H1 (cell line): Measurements from ENCODE around the gene SLC13A3. TPM values are rescaled to one million over a fixed set of nuclear protein-coding genes. Genes with fewer than 3 reads are reported as not detected.

Source experiments
- CTCF ChIA-PET: fragments of 300-600 bp; sonication (Branson Sonifier 250); formaldehyde crosslinking; loops from one replicate; lab custom pipeline; 2021; ENCODE audit not compliant: partially characterized antibody; lab: Charles Lee
- POLR2A ChIA-PET: fragments of 300-600 bp; sonication (Branson Sonifier 250); formaldehyde crosslinking; loops from one replicate; lab custom pipeline; 2021; ENCODE audit warnings: inconsistent platforms; ENCODE audit not compliant: partially characterized antibody; lab: Charles Lee
- DNase-seq, 2 experiments: peaks; one replicate each; pipeline versions ENCODE4 v3.0.0 to v3.0.0-alpha.2; 2010 to 2022; ENCODE audit warnings: low spot score in 2 of 2, low read depth in 1 of 2, mixed read lengths in 1 of 2
- FAIRE-seq: peaks from 2 replicates; lab custom pipeline; 2011; peaks lifted over from hg19 to GRCh38; lab: Jason Lieb, UNC
- H2AFZ ChIP-seq: 2 replicates; pipeline ENCODE4 v1.8.1; 2012; ENCODE audit warnings: low read length, inconsistent platforms
- H2AK5ac ChIP-seq: 2 replicates; pipeline ENCODE4 v1.6.1; 2013; ENCODE audit warnings: low read depth, low read length
- H2BK120ac ChIP-seq: replicated peaks from 2 replicates; pipeline ENCODE3; 2013; ENCODE audit warnings: low read depth, low read length, inconsistent platforms
- H2BK12ac ChIP-seq: 2 replicates; pipeline ENCODE4 v1.6.1; 2013; ENCODE audit warnings: low read depth, low read length
- H2BK15ac ChIP-seq: 2 replicates; pipeline ENCODE4 v1.6.1; 2013; ENCODE audit warnings: low read length
- H2BK20ac ChIP-seq: 2 replicates; pipeline ENCODE4 v1.6.1; 2013; ENCODE audit warnings: low read length
- H2BK5ac ChIP-seq: 2 replicates; pipeline ENCODE4 v1.6.1; 2013; ENCODE audit warnings: low read depth, low read length
- H3K14ac ChIP-seq: 2 replicates; pipeline ENCODE4 v1.6.1; 2013; ENCODE audit warnings: inconsistent platforms; ENCODE audit not compliant: insufficient read length
- H3K18ac ChIP-seq: 2 replicates; pipeline ENCODE4 v1.6.1; 2013; ENCODE audit warnings: low read length; ENCODE audit errors: extremely low read depth
- H3K23ac ChIP-seq: 2 replicates; pipeline ENCODE4 v1.6.1; 2013; ENCODE audit warnings: inconsistent platforms; ENCODE audit not compliant: insufficient read length
- H3K23me2 ChIP-seq: 2 replicates; pipeline ENCODE4 v1.6.1; 2013; ENCODE audit warnings: low read depth, low read length
- H3K27ac ChIP-seq: 2 replicates; pipeline ENCODE4 v1.6.1; 2011; ENCODE audit warnings: low read depth, low read length, inconsistent platforms
- H3K27me3 ChIP-seq, 4 experiments: replicated peaks in 1 of 4; 1 replicate in 1 of 4; 2 replicates in 3 of 4; pipeline versions ENCODE4 v1.6.1 to v1.8.1; 2011 to 2013; ENCODE audit warnings: low read length in 3 of 4, mild to moderate bottlenecking in 3 of 4, inconsistent platforms in 2 of 4, mixed read lengths in 2 of 4, moderate library complexity in 1 of 4; ENCODE audit not compliant: control insufficient read depth in 3 of 4, insufficient read depth in 3 of 4; ENCODE audit errors: extremely low read depth in 1 of 4
- H3K36me3 ChIP-seq, 4 experiments: 2 replicates each; pipeline versions ENCODE4 v1.6.1 to v1.8.1; 2011 to 2013; ENCODE audit warnings: mild to moderate bottlenecking in 4 of 4, low read length in 3 of 4, moderate library complexity in 2 of 4, control low read depth in 1 of 4, inconsistent platforms in 1 of 4; ENCODE audit not compliant: insufficient read depth in 4 of 4, control insufficient read depth in 2 of 4
- H3K4ac ChIP-seq: replicated peaks from 2 replicates; pipeline ENCODE3; 2013; ENCODE audit warnings: low read length, low read depth, mixed read lengths, inconsistent platforms; ENCODE audit not compliant: insufficient read length
- H3K4me1 ChIP-seq, 4 experiments: replicated peaks in 1 of 4; 1 replicate in 1 of 4; 2 replicates in 3 of 4; pipeline versions ENCODE4 v1.6.1 to v1.8.1; 2011 to 2013; ENCODE audit warnings: low read length in 3 of 4, inconsistent platforms in 2 of 4, mixed read lengths in 1 of 4; ENCODE audit not compliant: insufficient read depth in 4 of 4, control insufficient read depth in 3 of 4
- H3K4me2 ChIP-seq, 2 experiments: 2 replicates each; pipeline versions ENCODE4 v1.6.1 to v1.8.1; 2011 to 2013; ENCODE audit warnings: low read depth in 2 of 2, low read length in 2 of 2, control low read depth in 1 of 2, inconsistent platforms in 1 of 2, mild to moderate bottlenecking in 1 of 2; ENCODE audit not compliant: insufficient read depth in 1 of 2
- H3K4me3 ChIP-seq, 4 experiments: fragments of 200-600, 300-600 bp in 1 of 4; sonication (generic), shearing (Covaris generic), sonication (Bioruptor Twin) in 1 of 4; 2 replicates each; pipeline versions ENCODE4 v1.5.1 to v1.8.1; 2011 to 2016; ENCODE audit warnings: low read length in 4 of 4, low read depth in 3 of 4, control low read depth in 2 of 4, inconsistent platforms in 2 of 4, mild to moderate bottlenecking in 2 of 4, mixed read lengths in 1 of 4, moderate library complexity in 1 of 4; ENCODE audit not compliant: insufficient read depth in 2 of 4; ENCODE audit errors: extremely low read depth in 1 of 4
- H3K56ac ChIP-seq: replicated peaks from 2 replicates; pipeline ENCODE3; 2013; ENCODE audit warnings: low read depth, mild to moderate bottlenecking, mixed read lengths, low read length, inconsistent platforms; ENCODE audit not compliant: insufficient read length
- H3K79me1 ChIP-seq: 2 replicates; pipeline ENCODE4 v1.6.1; 2013; ENCODE audit warnings: low read depth, low read length, control low read depth
- H3K79me2 ChIP-seq, 2 experiments: 2 replicates each; pipeline versions ENCODE4 v1.6.1 to v1.8.1; 2012 to 2013; ENCODE audit warnings: low read length in 2 of 2, mild to moderate bottlenecking in 2 of 2, inconsistent platforms in 1 of 2; ENCODE audit not compliant: insufficient read depth in 2 of 2, control insufficient read depth in 1 of 2
- H3K9ac ChIP-seq, 4 experiments: replicated peaks in 1 of 4; 1 replicate in 1 of 4; 2 replicates in 3 of 4; pipeline versions ENCODE4 v1.6.1 to v1.8.1; 2011 to 2013; ENCODE audit warnings: low read depth in 3 of 4, low read length in 3 of 4, control low read depth in 2 of 4, mild to moderate bottlenecking in 2 of 4, moderate library complexity in 2 of 4, inconsistent platforms in 1 of 4; ENCODE audit errors: extremely low read depth in 1 of 4
- H3K9me3 ChIP-seq, 2 experiments: 2 replicates each; pipeline versions ENCODE4 v1.6.1 to v1.8.1; 2012 to 2013; ENCODE audit warnings: mild to moderate bottlenecking in 2 of 2, moderate library complexity in 2 of 2, control low read depth in 1 of 2, inconsistent platforms in 1 of 2, low read depth in 1 of 2, low read length in 1 of 2, mixed read lengths in 1 of 2; ENCODE audit not compliant: insufficient read depth in 2 of 2
- H4K20me1 ChIP-seq, 2 experiments: replicated peaks in 1 of 2; 2 replicates each; pipeline versions ENCODE3 to v1.8.1; 2011 to 2013; ENCODE audit warnings: inconsistent platforms in 2 of 2, low read length in 2 of 2, mild to moderate bottlenecking in 1 of 2; ENCODE audit not compliant: insufficient read depth in 2 of 2, control insufficient read depth in 1 of 2
- H4K5ac ChIP-seq: 2 replicates; pipeline ENCODE4 v1.6.1; 2013; ENCODE audit warnings: low read length, low read depth, mixed read lengths, inconsistent platforms; ENCODE audit not compliant: insufficient read length
- H4K8ac ChIP-seq: 2 replicates; pipeline ENCODE4 v1.8.0; 2013; ENCODE audit warnings: mild to moderate bottlenecking, moderate library complexity, low read length, inconsistent platforms; ENCODE audit not compliant: insufficient read depth; ENCODE audit errors: extremely low read depth
- H4K91ac ChIP-seq: replicated peaks from 2 replicates; pipeline ENCODE3; 2013; ENCODE audit warnings: low read length, mixed read lengths, inconsistent platforms; ENCODE audit not compliant: insufficient read length
- CHD1 ChIP-seq: IDR thresholded peaks from 2 replicates; pipeline ENCODE4 v1.6.1; 2012; ENCODE audit warnings: low read depth, low read length, improper control_type of control experiment
- EGR1 ChIP-seq: IDR thresholded peaks from 2 replicates; pipeline ENCODE4 v1.6.1; 2011; ENCODE audit warnings: low read depth, low read length, borderline replicate concordance
- RBBP5 ChIP-seq: IDR thresholded peaks from 2 replicates; pipeline ENCODE4 v1.7.1; 2012; ENCODE audit warnings: low read depth, mild to moderate bottlenecking, inconsistent platforms, low read length, moderate library complexity, borderline replicate concordance
- SIN3A ChIP-seq, 2 experiments: IDR thresholded peaks in 1 of 2; conservative IDR thresholded peaks in 1 of 2; 2 replicates each; pipeline ENCODE4 v1.6.1; 2011 to 2012; ENCODE audit warnings: low read length in 2 of 2, improper control_type of control experiment in 1 of 2, low read depth in 1 of 2, mild to moderate bottlenecking in 1 of 2
- SP2 ChIP-seq: IDR thresholded peaks from 2 replicates; pipeline ENCODE4 v1.6.1; 2012; ENCODE audit warnings: mild to moderate bottlenecking, low read length, inconsistent platforms
- TAF7 ChIP-seq: optimal IDR thresholded peaks from 2 replicates; pipeline ENCODE3; 2011; ENCODE audit warnings: low read depth, mild to moderate bottlenecking, inconsistent platforms, low read length, moderate library complexity, borderline replicate concordance
- TBP ChIP-seq: IDR thresholded peaks from 2 replicates; pipeline ENCODE4 v1.6.1; 2011; ENCODE audit warnings: low read depth, low read length, improper control_type of control experiment
- WGBS, 2 experiments: shearing (Covaris generic) in 1 of 2; methylation state at CpG; one replicate each; pipeline versions ENCODE4 v1.1.6 to v1.1.7; 2013 to 2015; ENCODE audit warnings: low lambda C conversion rate in 2 of 2, mixed read lengths in 2 of 2, inconsistent platforms in 1 of 2, low coverage in 1 of 2, missing lambda C conversion rate in 1 of 2; ENCODE audit not compliant: insufficient replicate concordance in 2 of 2, insufficient coverage in 1 of 2, insufficient read length in 1 of 2; ENCODE audit errors: extremely low coverage in 1 of 2, missing lambda C conversion rate in 1 of 2; 5-methylcytosine and 5-hydroxymethylcytosine counted together
- polyA plus RNA-seq, 7 experiments: library from polyadenylated mRNA; depleted of rRNA in 3 of 7; stranded (reverse) in 5 of 7; unstranded in 2 of 7; fragments of >200 nt in 5 of 7; fragments of 200-250 nt in 2 of 7; gene quantifications; 1 replicate in 5 of 7; 2 replicates in 1 of 7; 4 replicates in 1 of 7; pipeline versions ENCODE4 v1.2.1 to v1.2.3, GENCODE V29; 2011 to 2013; ENCODE audit warnings: missing spikeins in 2 of 7, mixed read lengths in 2 of 7
- total RNA-seq: library from RNA; stranded (reverse); fragmentation: NEBNext Ultra II Directional; extraction: Animal tissue kit (Norgen Biotek cat#: 25700); gene quantifications from 2 replicates; pipeline ENCODE4 v1.2.1, GENCODE V29; 2021
- TF ChIP-seq, protein P1 (sequence below): IDR thresholded peaks from 2 replicates; pipeline ENCODE4 v1.6.1; 2012; ENCODE audit warnings: inconsistent platforms

Gene SLC13A3
- total and polyA plus RNA-seq, 2 of the 8 experiments (the other 6 are each of a cell fraction or from before 2014, with no cell fraction given) = 9.4 to 12.6 TPM

DNA sequence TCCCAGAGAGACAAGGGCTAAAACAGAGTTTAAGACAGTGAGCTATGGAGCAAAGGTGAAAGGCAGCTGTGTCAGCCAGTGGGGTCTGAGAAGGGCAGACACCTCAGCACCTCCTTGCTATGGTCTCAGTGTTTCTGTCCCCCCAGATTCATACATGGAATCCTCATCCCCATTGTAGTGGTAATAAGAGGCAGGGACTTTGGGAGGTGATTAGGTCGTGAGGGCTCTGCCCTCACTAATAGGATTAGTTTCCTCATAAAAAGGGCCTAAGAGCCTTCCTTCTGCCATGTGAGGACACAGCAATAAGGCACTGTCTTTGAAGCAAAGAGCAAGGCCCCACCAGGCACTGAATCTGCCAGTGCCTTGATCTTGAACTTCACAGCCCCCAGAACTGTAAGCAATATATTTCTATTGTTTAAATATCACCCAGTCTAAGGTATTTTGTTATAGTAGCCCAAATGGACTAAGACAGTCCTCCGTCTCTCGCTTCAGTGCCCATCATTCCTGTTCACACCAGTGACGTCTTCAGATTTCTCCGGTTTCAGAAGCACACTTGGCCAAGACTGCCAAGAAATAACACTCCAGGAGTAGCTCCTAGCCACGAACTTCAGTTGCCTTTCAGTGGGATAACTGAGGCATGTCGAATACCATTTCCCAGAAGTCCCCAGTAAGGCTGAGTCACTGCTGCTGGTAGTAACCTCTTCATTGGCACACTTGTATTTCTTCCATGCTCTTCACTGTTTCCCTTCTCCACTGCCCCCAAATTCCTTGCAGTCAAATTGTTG lies 32.8 kb downstream of the SLC13A3 start:
- Histone ChIP-seq H3K9me3 (no peaks in the 10 kb centered on the region; a peak in 1 of 4 replicates), H2BK15ac (no peak overlapping the region), H3K79me2 (no peaks in the 10 kb centered on the region), H3K18ac (no peak overlapping the region), H3K56ac (no peak overlapping the region), H3K23me2 (no peaks in the 10 kb centered on the region; the same call in 1 of the 2 replicates), H4K8ac (no peak overlapping the region), H4K91ac (no peak overlapping the region), H3K79me1 (no peaks in the 10 kb centered on the region), H3K4me1 (peaks cover 0 to 8% (median 3%) of the 10 kb centered on the region in 4 experiments; a peak in 4 of 7 replicates), H3K27me3 (no peaks in the 10 kb centered on the region), H3K23ac (no peak overlapping the region), H2AK5ac (no peak overlapping the region), H4K20me1 (no peaks in the 10 kb centered on the region), H2BK12ac (no peak overlapping the region), H2BK5ac (no peak overlapping the region), H4K5ac (no peak overlapping the region), H3K4ac (no peak overlapping the region), H2AFZ (no peak overlapping the region), H3K4me3 (no peak overlapping the region), H2BK20ac (no peak overlapping the region), H3K9ac (no peak overlapping the region), H3K36me3 (no peaks in the 10 kb centered on the region), H2BK120ac (no peak overlapping the region), H3K27ac (no peak overlapping the region), H3K4me2 (no peak overlapping the region), H3K14ac (no peak overlapping the region)
- FAIRE-seq (no peak), DNase-seq (no peak)
- POLR2A ChIA-PET = interaction anchor here (0.5 kb wide), 1 partner anchor 248 kb away, joined by 3 read pairs; no protein-coding TSS in a partner anchor
- TF ChIP-seq EGR1 (no peak), CHD1 (no peak), RBBP5 (no peak), TBP (no peak), SP2 (no peak), SIN3A (conservative IDR thresholded peaks at IDR 0.05 in 1 of 2, IDR thresholded peaks at IDR 0.05 in 1 of 2; ENCODE audit: low read depth in 1 of 2, low read length in 2 of 2) (no peak), TAF7 (no peak)
- TF ChIP-seq, protein P1, sequence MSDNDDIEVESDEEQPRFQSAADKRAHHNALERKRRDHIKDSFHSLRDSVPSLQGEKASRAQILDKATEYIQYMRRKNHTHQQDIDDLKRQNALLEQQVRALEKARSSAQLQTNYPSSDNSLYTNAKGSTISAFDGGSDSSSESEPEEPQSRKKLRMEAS = no peak
- CTCF ChIA-PET = interaction anchor here (1.1 to 2.4 kb wide), 2 partner anchors 14 to 56 kb away, joined by 3 to 6 read pairs; no protein-coding TSS in a partner anchor
- WGBS, 2 experiments = 88% methylated on average over 7 of the region's 7 CpGs; no CpG with 5 or more reads in 1 of the 2 experiments
